Measurements from ENCODE around the gene BMPR1B. TPM values are rescaled to one million over a fixed set of nuclear protein-coding genes. Genes with fewer than 3 reads are reported as not detected.
A peak's percentile ranks its signal among the peaks of the same experiment; 100 is the strongest.

BMPR1B gene
- polyA plus RNA-seq, 2 of the 4 experiments (the other 2 are of a cell fraction) = 6.4 to 21.2 TPM

DNA sequence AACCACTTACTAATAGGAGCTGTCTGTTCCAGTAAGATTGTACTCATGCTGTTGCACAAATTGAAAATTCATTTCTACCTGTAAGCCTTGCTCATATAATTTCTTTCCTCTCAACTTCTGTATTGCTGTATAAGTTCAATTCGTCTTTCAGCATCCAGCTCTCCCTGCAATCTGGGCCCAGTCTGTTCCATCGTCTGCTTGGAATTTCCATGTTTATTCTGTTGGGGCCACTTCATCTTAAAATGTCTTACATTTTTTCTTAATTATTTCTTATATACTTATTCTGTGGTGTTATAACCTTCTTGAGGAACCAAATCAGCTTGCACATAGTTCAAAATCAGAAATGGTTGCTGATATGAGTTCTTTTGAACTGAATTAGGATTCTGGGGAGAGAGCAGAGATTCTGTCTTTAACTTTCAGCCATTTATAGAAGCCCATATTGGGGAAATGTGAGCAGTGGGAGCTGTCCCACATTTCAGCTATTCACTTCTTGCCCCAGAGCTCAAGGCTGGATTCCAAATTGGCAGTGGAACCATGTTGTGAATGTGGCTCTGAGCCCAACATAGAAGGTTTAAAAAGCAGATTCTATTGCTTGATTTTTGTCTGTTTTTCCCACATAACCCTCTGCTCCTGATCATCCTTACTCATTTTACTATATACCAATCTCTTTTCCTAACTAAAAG, 291.9 kb downstream of the BMPR1B start (continued):
- TF ChIP-seq, protein P1, sequence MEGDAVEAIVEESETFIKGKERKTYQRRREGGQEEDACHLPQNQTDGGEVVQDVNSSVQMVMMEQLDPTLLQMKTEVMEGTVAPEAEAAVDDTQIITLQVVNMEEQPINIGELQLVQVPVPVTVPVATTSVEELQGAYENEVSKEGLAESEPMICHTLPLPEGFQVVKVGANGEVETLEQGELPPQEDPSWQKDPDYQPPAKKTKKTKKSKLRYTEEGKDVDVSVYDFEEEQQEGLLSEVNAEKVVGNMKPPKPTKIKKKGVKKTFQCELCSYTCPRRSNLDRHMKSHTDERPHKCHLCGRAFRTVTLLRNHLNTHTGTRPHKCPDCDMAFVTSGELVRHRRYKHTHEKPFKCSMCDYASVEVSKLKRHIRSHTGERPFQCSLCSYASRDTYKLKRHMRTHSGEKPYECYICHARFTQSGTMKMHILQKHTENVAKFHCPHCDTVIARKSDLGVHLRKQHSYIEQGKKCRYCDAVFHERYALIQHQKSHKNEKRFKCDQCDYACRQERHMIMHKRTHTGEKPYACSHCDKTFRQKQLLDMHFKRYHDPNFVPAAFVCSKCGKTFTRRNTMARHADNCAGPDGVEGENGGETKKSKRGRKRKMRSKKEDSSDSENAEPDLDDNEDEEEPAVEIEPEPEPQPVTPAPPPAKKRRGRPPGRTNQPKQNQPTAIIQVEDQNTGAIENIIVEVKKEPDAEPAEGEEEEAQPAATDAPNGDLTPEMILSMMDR (IDR thresholded peaks at IDR 0.05) = no peak
- no peak for TF ChIP-seq PHF8 (IDR thresholded peaks at IDR 0.05; ENCODE audit: borderline replicate concordance, low read depth)

DNA sequence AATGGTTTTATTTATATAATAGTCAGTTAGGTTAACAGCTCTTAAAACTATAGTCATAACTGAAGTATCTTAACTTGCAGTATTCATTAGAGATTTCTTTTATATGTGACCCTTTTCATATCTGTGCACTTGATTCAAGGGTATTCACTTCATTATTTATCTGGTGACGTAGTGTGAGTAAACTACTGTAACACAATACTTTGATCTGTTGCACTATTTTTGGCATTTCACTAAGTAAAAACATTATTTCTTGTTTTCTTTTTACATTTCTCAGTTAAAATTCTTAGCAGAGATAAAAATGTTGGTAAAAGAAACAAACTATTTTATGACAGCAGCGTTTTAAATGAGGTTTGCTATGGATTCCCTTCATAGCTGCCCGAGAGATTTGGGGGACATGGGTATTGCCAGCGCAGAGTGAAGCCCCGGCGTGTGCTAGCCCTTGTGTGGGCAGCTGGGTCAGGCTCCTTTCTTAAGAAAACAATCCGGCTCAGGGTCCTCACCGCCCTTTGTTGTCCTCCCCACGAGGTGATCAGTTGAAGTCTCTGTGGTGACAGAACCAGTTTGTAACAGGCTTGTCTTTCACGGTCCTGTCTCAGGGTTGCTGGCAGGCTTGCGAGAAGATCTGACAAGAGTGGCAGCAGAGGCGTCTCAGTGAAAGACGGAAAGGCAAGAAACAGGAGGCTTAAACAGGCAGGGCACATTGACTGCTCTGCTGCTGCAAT, 293.4 kb downstream of the BMPR1B start:
- POLR2A ChIA-PET = no interaction called here
- CTCF ChIA-PET = no interaction called here

DNA sequence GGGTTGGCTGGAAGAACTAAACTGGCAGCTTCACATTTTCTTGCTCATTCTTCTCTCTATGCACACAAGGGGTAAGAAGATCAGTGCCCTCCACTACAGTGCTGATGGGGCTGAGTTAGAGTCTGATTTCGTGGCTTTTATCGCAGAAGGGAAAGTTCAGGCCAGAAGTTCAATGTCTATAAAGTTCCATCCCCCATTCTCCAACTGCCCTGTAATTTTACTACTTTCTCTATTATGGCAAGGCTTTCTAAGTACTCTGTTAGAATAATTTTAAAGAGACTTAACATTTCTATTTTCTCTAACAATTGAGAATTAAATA, 293.9 kb downstream of the BMPR1B start:
- CTCF ChIA-PET = no interaction called here
- Histone ChIP-seq H3K4me3 (peak overlapping the region; percentile 35), H3K4me2 (peak overlapping the region; percentile 92), H3K27ac (peak overlapping the region; percentile 65 to 81; a peak in 5 of 6 replicates), H3K4me1 (peaks cover 61% of the 10 kb centered on the region), H3K9me3 (no peaks in the 10 kb centered on the region)
- FAIRE-seq = no peak
- POLR2A ChIA-PET = no interaction called here
- 5% methylated on average over 2 of the region's 2 CpGs for WGBS (ENCODE audit: missing lambda C conversion rate)
- ATAC-seq = no peak; a peak in 1 of 6 replicates
- DNase-seq (ENCODE audit: low read depth in 1 of 2, low spot score in 1 of 2) = no peak
- no peak for TF ChIP-seq GATA3 (IDR thresholded peaks at IDR 0.05; ENCODE audit: borderline replicate concordance)
- no peak for TF ChIP-seq RARB (CRISPR knock-in tag; IDR thresholded peaks at IDR 0.05)
- TF ChIP-seq KDM5A (IDR thresholded peaks at IDR 0.05) = no peak

More for the DNA sequence above, 293.4 kb downstream of the BMPR1B start:
- H3K4me2 ChIP-seq = peak overlapping the region; percentile 92
- TF ChIP-seq, protein P2, sequence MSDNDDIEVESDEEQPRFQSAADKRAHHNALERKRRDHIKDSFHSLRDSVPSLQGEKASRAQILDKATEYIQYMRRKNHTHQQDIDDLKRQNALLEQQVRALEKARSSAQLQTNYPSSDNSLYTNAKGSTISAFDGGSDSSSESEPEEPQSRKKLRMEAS (IDR thresholded peaks at IDR 0.05) = 0 out of 2 replicates have a peak, but pooled peaks have one; percentile 38
- no peak for TF ChIP-seq PHF8 (IDR thresholded peaks at IDR 0.05; ENCODE audit: borderline replicate concordance, low read depth)
- H3K27ac ChIP-seq = peak overlapping the region; percentile 65 to 81; a peak in 5 of 6 replicates
- DNase-seq (ENCODE audit: low read depth in 1 of 2, low spot score in 1 of 2) = peak in 1 of 2 experiments; percentile 63
- H3K9me3 ChIP-seq = no peaks in the 10 kb centered on the region
- H3K4me3 ChIP-seq = peak overlapping the region; percentile 35
- H3K4me1 ChIP-seq = peaks cover 63% of the 10 kb centered on the region
- no peak for FAIRE-seq
- WGBS (ENCODE audit: missing lambda C conversion rate) = under 1% methylated on average over 10 of the region's 13 CpGs
- ATAC-seq = peak; percentile 91 to 92

DNA sequence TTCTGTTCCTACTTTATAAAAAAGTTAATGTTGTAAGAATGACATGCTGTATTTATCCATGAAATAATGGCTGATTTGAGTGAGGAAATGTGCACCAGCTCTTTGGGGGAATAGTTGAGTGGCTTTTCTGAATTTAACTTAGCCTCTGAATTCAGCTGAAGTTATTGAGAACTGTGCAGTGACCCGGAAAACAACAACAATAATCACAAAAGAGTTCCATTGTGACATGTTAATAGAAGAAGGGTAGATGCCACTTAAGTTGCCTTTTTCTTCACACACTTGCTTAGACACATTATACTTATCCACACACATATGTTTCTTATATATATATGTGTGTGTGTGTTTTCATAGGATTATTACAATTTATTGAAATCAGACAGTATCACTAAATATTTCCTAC, 301.2 kb downstream of the BMPR1B start:
- Histone ChIP-seq H3K4me2 (no peak overlapping the region), H3K9me3 (no peaks in the 10 kb centered on the region), H3K27ac (no peak overlapping the region), H3K4me1 (peaks cover 29% of the 10 kb centered on the region; the same call in 2 of the 3 replicates), H3K4me3 (no peak overlapping the region)
- no peak for TF ChIP-seq POLR2A (IDR thresholded peaks at IDR 0.05; ENCODE audit: low read length)
- no peak for TF ChIP-seq ESRRA (IDR thresholded peaks at IDR 0.05; ENCODE audit: borderline replicate concordance, low read length)
- ChIA-PET CTCF (interaction anchor here (0.5 kb wide), 1 partner anchor 259 kb away, joined by 3 read pairs; no protein-coding TSS in a partner anchor), POLR2A (no interaction called here)
- ATAC-seq = no peak
- 100% methylated on average over 1 of the region's 1 CpG for WGBS (ENCODE audit: missing lambda C conversion rate)
- DNase-seq (ENCODE audit: low read depth in 1 of 2, low spot score in 1 of 2) = no peak
- no peak for FAIRE-seq

DNA sequence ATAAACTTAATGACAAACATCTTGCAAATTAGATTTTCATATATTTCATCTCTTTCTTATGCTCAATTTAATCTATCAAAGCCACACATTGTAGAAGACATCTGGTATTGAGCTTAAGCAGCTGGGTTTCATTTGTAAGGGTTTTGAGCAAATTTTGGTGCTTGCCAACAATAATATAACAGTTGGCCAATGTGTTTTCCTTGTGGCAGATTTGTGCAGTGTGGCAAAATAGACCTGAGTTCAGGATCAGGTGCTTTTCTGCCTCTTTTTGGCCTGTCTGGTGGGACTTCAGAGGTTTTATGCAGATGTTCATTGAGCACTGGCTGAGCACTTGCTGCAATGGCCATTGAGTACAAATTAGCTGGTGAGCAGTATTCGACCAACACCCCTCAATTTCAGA, 301.9 kb downstream of the BMPR1B start:
- FAIRE-seq (no peak), ATAC-seq (no peak), DNase-seq (ENCODE audit: low read depth in 1 of 2, low spot score in 1 of 2) (no peak)
- CTCF ChIA-PET = interaction anchor here (1.1 kb wide), 1 partner anchor 35 kb away, joined by 3 read pairs; no protein-coding TSS in a partner anchor
- H3K9me3 ChIP-seq = no peaks in the 10 kb centered on the region
- POLR2A ChIA-PET = no interaction called here
- no peak overlapping the region for H3K4me3 ChIP-seq
- H3K4me2 ChIP-seq = no peak overlapping the region
- no peak overlapping the region for H3K27ac ChIP-seq
- no peak for TF ChIP-seq PHF8 (IDR thresholded peaks at IDR 0.05; ENCODE audit: borderline replicate concordance, low read depth)
- TF ChIP-seq HOXB13 (CRISPR knock-in tag; IDR thresholded peaks at IDR 0.05; ENCODE audit: low read depth) = no peak
- no peak for TF ChIP-seq ZFP36 (IDR thresholded peaks at IDR 0.05; ENCODE audit: borderline replicate concordance, partially characterized antibody)
- no peak for TF ChIP-seq RNF2 (IDR thresholded peaks at IDR 0.05; ENCODE audit: borderline replicate concordance, low read depth)
- TF ChIP-seq SREBF2 (IDR thresholded peaks at IDR 0.05) = no peak
- TF ChIP-seq POLR2A (IDR thresholded peaks at IDR 0.05; ENCODE audit: low read length) = no peak
- no peak for TF ChIP-seq ZNF302 (CRISPR knock-in tag; IDR thresholded peaks at IDR 0.05)
- no peak for TF ChIP-seq SMC3 (IDR thresholded peaks at IDR 0.05)
- no peak for TF ChIP-seq MAFK (IDR thresholded peaks at IDR 0.05; ENCODE audit: partially characterized antibody)
- TF ChIP-seq, protein P2 (IDR thresholded peaks at IDR 0.05) = no peak
- WGBS (ENCODE audit: missing lambda C conversion rate) = 100% methylated on average over 1 of the region's 1 CpG
- H3K4me1 ChIP-seq = peaks cover 25% of the 10 kb centered on the region; the same call in 2 of the 3 replicates
